CD4-positive, alpha-beta T cell treated with Interleukin-2 at 100 ng/mL for 4 hours (primary cell): ENCODE results near the gene HDHD2.

Experiments used
- DNase-seq: peaks from one replicate; pipeline ENCODE4 v3.0.0-alpha.2; 2020; ENCODE audit warnings: low spot score

The HDHD2 gene

DNA sequence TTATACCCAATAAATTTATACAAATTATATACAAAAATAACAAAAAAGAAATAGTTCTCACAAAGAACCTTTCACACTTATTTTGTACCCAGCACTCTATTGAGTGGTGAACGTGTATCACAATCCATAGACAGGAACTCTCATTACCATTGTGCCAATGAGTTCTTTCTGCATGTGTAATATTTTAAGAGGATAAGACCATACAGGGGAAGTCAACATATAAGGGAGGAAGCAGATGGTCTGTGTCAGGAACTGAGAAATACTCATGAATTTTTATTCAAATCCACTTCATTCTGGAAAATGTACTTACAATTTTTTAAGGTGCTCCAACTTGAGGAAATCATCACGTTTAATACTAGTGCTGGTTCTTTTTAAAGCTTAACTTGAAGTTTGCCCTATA, 87.8 kb downstream of the HDHD2 start:
- no peak for DNase-seq
